HEK293 (cell line): ENCODE measurements around the gene CASK.

Experiments used
- CTCF ChIA-PET: fragments of 350-600 bp; formaldehyde crosslinking; extraction: SDS; loops from one replicate; lab custom pipeline; 2021; ENCODE audit warnings: antibody characterized with exemption; lab: Yijun Ruan, JAX
- POLR2A ChIA-PET: fragments of 300-600 bp; formaldehyde crosslinking; extraction: SDS; loops from one replicate; lab custom pipeline; 2020; ENCODE audit warnings: antibody characterized with exemption, inconsistent platforms; lab: Yijun Ruan, JAX
- H3K27ac ChIP-seq: fragments of 200-500 bp; sonication (Bioruptor generic); 2 replicates; pipeline ENCODE4 v1.5.1; 2014; ENCODE audit warnings: low read depth, low read length, control low read depth, inconsistent platforms; ENCODE audit errors: extremely low read depth
- H3K36me3 ChIP-seq, 2 experiments: fragments of 200-500 bp in 1 of 2; sonication (Bioruptor generic) in 1 of 2; 1 replicate in 1 of 2; 2 replicates in 1 of 2; pipeline ENCODE4 v1.5.1; 2014 to 2017; ENCODE audit warnings: inconsistent platforms in 2 of 2, low read length in 2 of 2; ENCODE audit not compliant: control insufficient read depth in 2 of 2, insufficient read depth in 1 of 2
- H3K4me1 ChIP-seq: fragments of 200-500 bp; sonication (Bioruptor generic); 2 replicates; pipeline ENCODE4 v1.5.1; 2014; ENCODE audit warnings: mild to moderate bottlenecking, low read length, inconsistent platforms; ENCODE audit not compliant: control insufficient read depth, insufficient read depth
- H3K4me3 ChIP-seq: 2 replicates; pipeline ENCODE4 v1.5.1; 2011; ENCODE audit warnings: low read depth, mild to moderate bottlenecking, control low read depth, low read length, moderate library complexity
- H3K9me3 ChIP-seq: fragments of 200-500 bp; sonication (Bioruptor generic); 2 replicates; pipeline ENCODE4 v1.5.1; 2014; ENCODE audit warnings: low read depth, low read length, inconsistent platforms; ENCODE audit not compliant: control insufficient read depth, insufficient read depth
- HOXD13 ChIP-seq: sonication (generic); formaldehyde crosslinking; IDR thresholded peaks from 2 replicates; pipeline ENCODE4 v1.8.0; 2022; ENCODE audit warnings: missing genetic modification reagents, borderline replicate concordance
- PRDM6 ChIP-seq: fragments of 450-650 bp; formaldehyde crosslinking; IDR thresholded peaks from 2 replicates; pipeline ENCODE4 v1.5.1; 2017; ENCODE audit warnings: missing biosample characterization, missing genetic modification characterization
- SCRT2 ChIP-seq: fragments of 450-650 bp; formaldehyde crosslinking; IDR thresholded peaks from 2 replicates; pipeline ENCODE4 v1.5.1; 2016; ENCODE audit warnings: missing biosample characterization, missing genetic modification characterization
- ZBTB11 ChIP-seq: fragments of 450-650 bp; formaldehyde crosslinking; conservative IDR thresholded peaks from 2 replicates; pipeline ENCODE4 v1.5.1; 2016; ENCODE audit warnings: low read depth, missing biosample characterization, missing genetic modification characterization
- ZFP69B ChIP-seq: fragments of 450-650 bp; formaldehyde crosslinking; IDR thresholded peaks from 2 replicates; pipeline ENCODE4 v1.5.1; 2016; ENCODE audit warnings: missing biosample characterization, missing genetic modification characterization
- ZNF112 ChIP-seq: fragments of 450-650 bp; formaldehyde crosslinking; IDR thresholded peaks from 2 replicates; pipeline ENCODE4 v1.5.0; 2017; ENCODE audit warnings: missing biosample characterization, missing genetic modification characterization
- ZNF18 ChIP-seq: fragments of 450-650 bp; formaldehyde crosslinking; IDR thresholded peaks from 2 replicates; pipeline ENCODE4 v1.5.1; 2016; ENCODE audit warnings: missing biosample characterization, missing genetic modification characterization
- ZNF184 ChIP-seq: fragments of 450-650 bp; IDR thresholded peaks from 2 replicates; pipeline ENCODE4 v1.5.1; 2018; ENCODE audit warnings: missing biosample characterization, mild to moderate bottlenecking, missing genetic modification characterization
- ZNF404 ChIP-seq: fragments of 450-650 bp; formaldehyde crosslinking; IDR thresholded peaks from 2 replicates; pipeline ENCODE4 v1.5.1; 2017; ENCODE audit warnings: missing biosample characterization, missing genetic modification characterization
- ZNF544 ChIP-seq: fragments of 450-650 bp; formaldehyde crosslinking; IDR thresholded peaks from 2 replicates; pipeline ENCODE4 v1.5.0; 2017; ENCODE audit warnings: missing biosample characterization, missing genetic modification characterization
- ZNF585B ChIP-seq: fragments of 450-650 bp; formaldehyde crosslinking; IDR thresholded peaks from 2 replicates; pipeline ENCODE4 v1.5.1; 2016; ENCODE audit warnings: missing biosample characterization, missing genetic modification characterization
- ZNF624 ChIP-seq: fragments of 450-650 bp; formaldehyde crosslinking; IDR thresholded peaks from 2 replicates; pipeline ENCODE4 v1.5.1; 2017; ENCODE audit warnings: missing biosample characterization, missing genetic modification characterization
- ZNF654 ChIP-seq: fragments of 450-650 bp; formaldehyde crosslinking; IDR thresholded peaks from 2 replicates; pipeline ENCODE4 v1.5.1; 2016; ENCODE audit warnings: low read depth, missing biosample characterization, missing genetic modification characterization
- ZNF701 ChIP-seq: fragments of 450-650 bp; formaldehyde crosslinking; IDR thresholded peaks from 2 replicates; pipeline ENCODE4 v1.5.1; 2016; ENCODE audit warnings: missing biosample characterization, missing genetic modification characterization
- ZSCAN5A ChIP-seq: fragments of 450-650 bp; formaldehyde crosslinking; IDR thresholded peaks from 2 replicates; pipeline ENCODE4 v1.5.1; 2016; ENCODE audit warnings: missing biosample characterization, missing genetic modification characterization
- TF ChIP-seq, protein P1 (sequence below): fragments of 450-650 bp; formaldehyde crosslinking; IDR thresholded peaks from 2 replicates; pipeline ENCODE4 v1.5.1; 2016; ENCODE audit warnings: missing biosample characterization, missing genetic modification characterization
- TF ChIP-seq, protein P2 (sequence below): fragments of 450-650 bp; formaldehyde crosslinking; IDR thresholded peaks from 2 replicates; pipeline ENCODE4 v1.5.1; 2016; ENCODE audit warnings: missing biosample characterization, missing genetic modification characterization

Gene CASK

DNA sequence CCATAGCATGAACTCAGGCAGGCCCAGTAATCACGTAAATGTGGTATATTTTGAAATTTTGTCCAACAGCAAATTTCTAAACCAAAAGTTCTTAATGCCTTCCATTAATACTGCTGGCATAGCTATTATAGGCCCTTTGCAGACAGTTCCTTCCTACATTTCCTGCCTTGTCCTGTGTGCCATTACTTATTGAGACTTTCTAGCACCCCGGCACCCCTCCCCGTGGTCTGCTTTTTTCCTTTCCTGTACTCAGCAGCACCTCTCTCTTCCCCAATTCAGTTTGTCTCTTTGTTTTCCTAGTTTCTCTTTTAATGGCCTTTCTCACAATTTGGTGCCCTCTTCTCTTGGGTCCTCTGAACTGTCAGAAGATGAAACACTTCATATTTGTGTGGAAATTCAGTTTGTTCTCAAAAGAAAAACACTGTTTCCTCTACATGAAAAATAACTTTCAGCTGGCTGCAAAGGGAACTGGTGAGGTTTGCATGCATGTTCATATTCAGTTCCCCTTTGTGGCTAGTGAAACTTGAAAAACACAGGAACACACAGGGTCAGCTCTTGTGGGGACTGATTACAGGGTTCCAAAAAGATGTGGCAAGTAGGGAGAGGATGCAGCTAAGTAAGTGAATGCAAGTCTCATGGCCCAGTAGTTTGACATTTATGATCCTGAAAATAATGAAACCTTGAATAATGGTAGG lies 217.5 kb downstream of the CASK start:
- Histone ChIP-seq H3K27ac (no peak overlapping the region), H3K36me3 (no peaks in the 10 kb centered on the region), H3K9me3 (no peaks in the 10 kb centered on the region), H3K4me3 (no peak overlapping the region), H3K4me1 (no peaks in the 10 kb centered on the region)
- CTCF ChIA-PET = interaction anchor here (0.6 to 0.8 kb wide), 3 partner anchors 23 to 175 kb away, joined by 3 read pairs; no protein-coding TSS in a partner anchor
- TF ChIP-seq ZNF404 (tag by site-specific recombination) = no peak
- TF ChIP-seq, protein P1, sequence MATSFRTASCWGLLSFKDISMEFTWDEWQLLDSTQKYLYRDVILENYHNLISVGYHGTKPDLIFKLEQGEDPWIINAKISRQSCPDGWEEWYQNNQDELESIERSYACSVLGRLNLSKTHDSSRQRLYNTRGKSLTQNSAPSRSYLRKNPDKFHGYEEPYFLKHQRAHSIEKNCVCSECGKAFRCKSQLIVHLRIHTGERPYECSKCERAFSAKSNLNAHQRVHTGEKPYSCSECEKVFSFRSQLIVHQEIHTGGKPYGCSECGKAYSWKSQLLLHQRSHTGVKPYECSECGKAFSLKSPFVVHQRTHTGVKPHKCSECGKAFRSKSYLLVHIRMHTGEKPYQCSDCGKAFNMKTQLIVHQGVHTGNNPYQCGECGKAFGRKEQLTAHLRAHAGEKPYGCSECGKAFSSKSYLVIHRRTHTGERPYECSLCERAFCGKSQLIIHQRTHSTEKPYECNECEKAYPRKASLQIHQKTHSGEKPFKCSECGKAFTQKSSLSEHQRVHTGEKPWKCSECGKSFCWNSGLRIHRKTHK (tag by site-specific recombination) = no peak
- TF ChIP-seq ZNF654 (tag by site-specific recombination) = no peak
- no peak for TF ChIP-seq ZNF18
- no peak for TF ChIP-seq HOXD13 (CRISPR knock-in tag)
- no peak for TF ChIP-seq ZNF112
- no peak for TF ChIP-seq SCRT2 (tag by site-specific recombination)
- TF ChIP-seq ZNF544 (tag by site-specific recombination) = no peak
- TF ChIP-seq ZFP69B = no peak
- TF ChIP-seq, protein P2, sequence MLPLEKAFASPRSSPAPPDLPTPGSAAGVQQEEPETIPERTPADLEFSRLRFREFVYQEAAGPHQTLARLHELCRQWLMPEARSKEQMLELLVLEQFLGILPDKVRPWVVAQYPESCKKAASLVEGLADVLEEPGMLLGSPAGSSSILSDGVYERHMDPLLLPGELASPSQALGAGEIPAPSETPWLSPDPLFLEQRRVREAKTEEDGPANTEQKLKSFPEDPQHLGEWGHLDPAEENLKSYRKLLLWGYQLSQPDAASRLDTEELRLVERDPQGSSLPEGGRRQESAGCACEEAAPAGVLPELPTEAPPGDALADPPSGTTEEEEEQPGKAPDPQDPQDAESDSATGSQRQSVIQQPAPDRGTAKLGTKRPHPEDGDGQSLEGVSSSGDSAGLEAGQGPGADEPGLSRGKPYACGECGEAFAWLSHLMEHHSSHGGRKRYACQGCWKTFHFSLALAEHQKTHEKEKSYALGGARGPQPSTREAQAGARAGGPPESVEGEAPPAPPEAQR (tag by site-specific recombination) = no peak
- no peak for TF ChIP-seq ZBTB11 (tag by site-specific recombination)
- TF ChIP-seq ZNF624 (tag by site-specific recombination) = no peak
- TF ChIP-seq ZNF701 (tag by site-specific recombination) = no peak
- TF ChIP-seq ZSCAN5A (tag by site-specific recombination) = no peak
- no peak for TF ChIP-seq PRDM6 (tag by site-specific recombination)
- TF ChIP-seq ZNF184 (tag by site-specific recombination) = no peak
- no peak for TF ChIP-seq ZNF585B (tag by site-specific recombination)
- POLR2A ChIA-PET = no interaction called here
